ENCODE measurements around the gene ZNF311. TPM values are rescaled to one million over a fixed set of nuclear protein-coding genes. Genes with fewer than 3 reads are reported as not detected.

ZNF311 gene
- total and polyA plus RNA-seq, 9 of the 15 experiments (the other 6 are each of a cell fraction or from before 2014, with no cell fraction given): 5.1 to 10.0 (median 7.5) TPM

DNA sequence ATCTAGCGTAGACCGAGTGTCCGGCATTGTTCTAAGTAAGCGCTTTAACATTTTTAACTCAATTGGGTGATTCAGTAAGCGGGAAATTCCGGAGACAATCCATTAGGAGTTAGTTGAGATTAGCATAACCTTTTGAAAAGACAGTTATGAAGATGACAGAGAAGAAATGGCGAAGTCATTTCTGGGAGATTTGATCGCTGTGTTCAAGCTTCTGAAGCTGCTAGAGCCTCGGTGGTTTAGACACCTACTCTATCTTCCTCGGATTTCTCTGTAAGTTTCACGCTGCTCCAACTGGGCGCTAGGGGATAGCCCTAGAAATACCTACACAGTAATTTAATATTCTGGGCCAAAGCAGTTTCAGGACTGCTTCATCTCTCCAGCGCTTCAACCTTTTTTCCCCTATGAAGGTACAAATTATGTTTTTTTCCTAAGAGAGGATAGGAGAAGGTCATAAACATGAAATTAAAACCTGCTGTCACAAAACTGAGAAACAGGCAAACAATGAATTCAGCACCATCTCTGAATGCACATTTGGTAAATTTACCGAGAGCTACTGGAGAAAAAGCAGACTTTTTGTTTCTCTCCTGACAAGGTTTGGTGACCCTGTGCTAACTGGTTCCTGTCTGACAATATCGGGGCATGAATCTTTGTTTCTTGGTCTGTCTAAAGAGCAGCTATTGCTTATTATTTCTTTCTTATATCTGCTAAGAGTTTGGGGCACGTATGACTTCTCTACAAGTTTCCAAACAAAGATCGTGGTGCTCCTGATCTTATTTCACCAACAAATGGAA is 22.4 kb downstream of the ZNF311 start (continued):
- TF ChIP-seq, protein P1, sequence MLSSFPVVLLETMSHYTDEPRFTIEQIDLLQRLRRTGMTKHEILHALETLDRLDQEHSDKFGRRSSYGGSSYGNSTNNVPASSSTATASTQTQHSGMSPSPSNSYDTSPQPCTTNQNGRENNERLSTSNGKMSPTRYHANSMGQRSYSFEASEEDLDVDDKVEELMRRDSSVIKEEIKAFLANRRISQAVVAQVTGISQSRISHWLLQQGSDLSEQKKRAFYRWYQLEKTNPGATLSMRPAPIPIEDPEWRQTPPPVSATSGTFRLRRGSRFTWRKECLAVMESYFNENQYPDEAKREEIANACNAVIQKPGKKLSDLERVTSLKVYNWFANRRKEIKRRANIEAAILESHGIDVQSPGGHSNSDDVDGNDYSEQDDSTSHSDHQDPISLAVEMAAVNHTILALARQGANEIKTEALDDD (IDR thresholded peaks at IDR 0.05): no peak
- TF ChIP-seq SMAD2 (IDR thresholded peaks at IDR 0.05; ENCODE audit: low read depth, low read length) (no peak), ZNF354B (CRISPR knock-in tag; IDR thresholded peaks at IDR 0.05) (no peak), ATF1 (CRISPR knock-in tag; IDR thresholded peaks at IDR 0.05) (no peak), ATF1 (tag; IDR thresholded peaks at IDR 0.05) (no peak), TSC22D4 (tag; IDR thresholded peaks at IDR 0.05) (no peak), SAP30 (IDR thresholded peaks at IDR 0.05; ENCODE audit: borderline replicate concordance, insufficient read depth, low read depth, low read length, poor library complexity, severe bottlenecking) (no peak), CEBPG (CRISPR knock-in tag; IDR thresholded peaks at IDR 0.05) (no peak), CEBPG (tag; conservative IDR thresholded peaks at IDR 0.05 in 1 of 2, IDR thresholded peaks at IDR 0.05 in 1 of 2) (no peak), RBM34 (IDR thresholded peaks at IDR 0.05; ENCODE audit: borderline replicate concordance, insufficient read depth, low read length) (no peak), MYBL2 (IDR thresholded peaks at IDR 0.05; ENCODE audit: low read depth) (no peak), MYBL2 (CRISPR knock-in tag; IDR thresholded peaks at IDR 0.05; ENCODE audit: borderline replicate concordance) (no peak), XRCC4 (IDR thresholded peaks at IDR 0.05; ENCODE audit: extremely low read depth, insufficient read depth, insufficient read length) (no peak), C11orf30 (IDR thresholded peaks at IDR 0.05; ENCODE audit: low read depth) (no peak), TCF3 (CRISPR knock-in tag; IDR thresholded peaks at IDR 0.05) (no peak), ZNF232 (CRISPR knock-in tag; IDR thresholded peaks at IDR 0.05) (no peak), ZNF324 (CRISPR knock-in tag; IDR thresholded peaks at IDR 0.05) (0 out of 2 replicates have a peak, but pooled peaks have one; percentile 3), HSF4 (CRISPR knock-in tag; IDR thresholded peaks at IDR 0.05; ENCODE audit: borderline replicate concordance) (no peak)
- TF ChIP-seq, protein P2, sequence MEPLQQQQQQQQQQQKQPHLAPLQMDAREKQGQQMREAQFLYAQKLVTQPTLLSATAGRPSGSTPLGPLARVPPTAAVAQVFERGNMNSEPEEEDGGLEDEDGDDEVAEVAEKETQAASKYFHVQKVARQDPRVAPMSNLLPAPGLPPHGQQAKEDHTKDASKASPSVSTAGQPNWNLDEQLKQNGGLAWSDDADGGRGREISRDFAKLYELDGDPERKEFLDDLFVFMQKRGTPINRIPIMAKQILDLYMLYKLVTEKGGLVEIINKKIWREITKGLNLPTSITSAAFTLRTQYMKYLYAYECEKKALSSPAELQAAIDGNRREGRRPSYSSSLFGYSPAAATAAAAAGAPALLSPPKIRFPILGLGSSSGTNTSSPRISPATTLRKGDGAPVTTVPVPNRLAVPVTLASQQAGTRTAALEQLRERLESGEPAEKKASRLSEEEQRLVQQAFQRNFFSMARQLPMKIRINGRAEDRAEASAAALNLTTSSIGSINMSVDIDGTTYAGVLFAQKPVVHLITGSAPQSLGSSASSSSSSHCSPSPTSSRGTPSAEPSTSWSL (CRISPR knock-in tag; IDR thresholded peaks at IDR 0.05; ENCODE audit: borderline replicate concordance): no peak
- TF ChIP-seq, protein P3, sequence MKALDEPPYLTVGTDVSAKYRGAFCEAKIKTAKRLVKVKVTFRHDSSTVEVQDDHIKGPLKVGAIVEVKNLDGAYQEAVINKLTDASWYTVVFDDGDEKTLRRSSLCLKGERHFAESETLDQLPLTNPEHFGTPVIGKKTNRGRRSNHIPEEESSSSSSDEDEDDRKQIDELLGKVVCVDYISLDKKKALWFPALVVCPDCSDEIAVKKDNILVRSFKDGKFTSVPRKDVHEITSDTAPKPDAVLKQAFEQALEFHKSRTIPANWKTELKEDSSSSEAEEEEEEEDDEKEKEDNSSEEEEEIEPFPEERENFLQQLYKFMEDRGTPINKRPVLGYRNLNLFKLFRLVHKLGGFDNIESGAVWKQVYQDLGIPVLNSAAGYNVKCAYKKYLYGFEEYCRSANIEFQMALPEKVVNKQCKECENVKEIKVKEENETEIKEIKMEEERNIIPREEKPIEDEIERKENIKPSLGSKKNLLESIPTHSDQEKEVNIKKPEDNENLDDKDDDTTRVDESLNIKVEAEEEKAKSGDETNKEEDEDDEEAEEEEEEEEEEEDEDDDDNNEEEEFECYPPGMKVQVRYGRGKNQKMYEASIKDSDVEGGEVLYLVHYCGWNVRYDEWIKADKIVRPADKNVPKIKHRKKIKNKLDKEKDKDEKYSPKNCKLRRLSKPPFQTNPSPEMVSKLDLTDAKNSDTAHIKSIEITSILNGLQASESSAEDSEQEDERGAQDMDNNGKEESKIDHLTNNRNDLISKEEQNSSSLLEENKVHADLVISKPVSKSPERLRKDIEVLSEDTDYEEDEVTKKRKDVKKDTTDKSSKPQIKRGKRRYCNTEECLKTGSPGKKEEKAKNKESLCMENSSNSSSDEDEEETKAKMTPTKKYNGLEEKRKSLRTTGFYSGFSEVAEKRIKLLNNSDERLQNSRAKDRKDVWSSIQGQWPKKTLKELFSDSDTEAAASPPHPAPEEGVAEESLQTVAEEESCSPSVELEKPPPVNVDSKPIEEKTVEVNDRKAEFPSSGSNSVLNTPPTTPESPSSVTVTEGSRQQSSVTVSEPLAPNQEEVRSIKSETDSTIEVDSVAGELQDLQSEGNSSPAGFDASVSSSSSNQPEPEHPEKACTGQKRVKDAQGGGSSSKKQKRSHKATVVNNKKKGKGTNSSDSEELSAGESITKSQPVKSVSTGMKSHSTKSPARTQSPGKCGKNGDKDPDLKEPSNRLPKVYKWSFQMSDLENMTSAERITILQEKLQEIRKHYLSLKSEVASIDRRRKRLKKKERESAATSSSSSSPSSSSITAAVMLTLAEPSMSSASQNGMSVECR (CRISPR knock-in tag; IDR thresholded peaks at IDR 0.05): no peak
- TF ChIP-seq, protein P4, sequence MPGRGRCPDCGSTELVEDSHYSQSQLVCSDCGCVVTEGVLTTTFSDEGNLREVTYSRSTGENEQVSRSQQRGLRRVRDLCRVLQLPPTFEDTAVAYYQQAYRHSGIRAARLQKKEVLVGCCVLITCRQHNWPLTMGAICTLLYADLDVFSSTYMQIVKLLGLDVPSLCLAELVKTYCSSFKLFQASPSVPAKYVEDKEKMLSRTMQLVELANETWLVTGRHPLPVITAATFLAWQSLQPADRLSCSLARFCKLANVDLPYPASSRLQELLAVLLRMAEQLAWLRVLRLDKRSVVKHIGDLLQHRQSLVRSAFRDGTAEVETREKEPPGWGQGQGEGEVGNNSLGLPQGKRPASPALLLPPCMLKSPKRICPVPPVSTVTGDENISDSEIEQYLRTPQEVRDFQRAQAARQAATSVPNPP (IDR thresholded peaks at IDR 0.05; ENCODE audit: borderline replicate concordance, insufficient read depth, insufficient read length): no peak
